Measurements from ENCODE around the gene ATRIP.
A peak's percentile ranks its signal among the peaks of the same experiment; 100 is the strongest.
"Not testable (repeated sequence)": the region's sequence is repeated elsewhere in the genome, so short reads cannot be mapped to it uniquely, and the experiment has no call there.

Gene ATRIP

GRCh38 chr3:48473617-48473952, 27.0 kb downstream of the ATRIP start:
- Mint-ChIP-seq H3K4me3 (peak overlapping the region; percentile 86), H3K36me3 (ENCODE audit: low read depth) (peaks cover 8% of the 10 kb centered on the region), H3K9me3 (no peaks in the 10 kb centered on the region), H3K27ac (peak overlapping the region; percentile 97), H3K4me1 (peaks cover 61% of the 10 kb centered on the region), H3K27me3 (no peaks in the 10 kb centered on the region)
- DNase-seq (no peak), ATAC-seq (no peak)

GRCh38 chr3:48474031-48474430, 27.5 kb downstream of the ATRIP start:
- peak overlapping the region; percentile 97 for H3K27ac Mint-ChIP-seq

DNA sequence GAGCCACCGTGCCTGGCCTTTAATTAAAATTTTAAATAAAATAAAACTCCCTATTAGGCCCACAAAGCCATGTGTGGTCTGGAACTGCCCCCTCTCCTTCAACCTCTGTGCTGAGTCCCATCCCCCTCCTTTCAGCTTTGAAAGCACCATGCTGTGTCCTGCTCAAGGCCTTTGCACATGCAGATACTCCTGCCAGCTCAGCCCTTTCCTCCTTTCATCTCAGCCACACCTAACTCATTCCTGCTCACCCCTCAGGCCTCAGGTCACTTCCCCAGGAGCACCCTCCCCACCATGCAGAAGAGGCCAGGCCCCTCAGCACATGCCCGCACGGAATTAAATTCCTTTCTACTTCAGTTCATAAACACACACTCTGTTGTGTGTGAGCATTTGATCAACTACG, 28.1 kb downstream of the ATRIP start:
- H3K9me3 Mint-ChIP-seq, result no peaks in the 10 kb centered on the region
- DNase-seq, result no peak
- H3K4me3 Mint-ChIP-seq, result no peak overlapping the region
- H3K27ac Mint-ChIP-seq, result peak overlapping the region; percentile 63
- no peaks in the 10 kb centered on the region for H3K27me3 Mint-ChIP-seq
- peaks cover 4% of the 10 kb centered on the region for H3K36me3 Mint-ChIP-seq (ENCODE audit: low read depth)
- H3K4me1 Mint-ChIP-seq, result peaks cover 61% of the 10 kb centered on the region
- ATAC-seq, result no peak

More at GRCh38 chr3:48474031-48474430, 27.5 kb downstream of the ATRIP start:
- H3K27me3 Mint-ChIP-seq; H3K4me3 Mint-ChIP-seq; ATAC-seq; H3K36me3 Mint-ChIP-seq (ENCODE audit: low read depth); H3K9me3 Mint-ChIP-seq; DNase-seq: not testable (repeated sequence)
- peaks cover 61% of the 10 kb centered on the region for H3K4me1 Mint-ChIP-seq

- no peak for ATAC-seq
- DNase-seq, result no peak
- H3K27me3 Mint-ChIP-seq, result no peaks in the 10 kb centered on the region
- peaks cover 4% of the 10 kb centered on the region for H3K36me3 Mint-ChIP-seq (ENCODE audit: low read depth)
- H3K27ac Mint-ChIP-seq, result no peak overlapping the region
- H3K9me3 Mint-ChIP-seq, result no peaks in the 10 kb centered on the region
- H3K4me3 Mint-ChIP-seq, result no peak overlapping the region
- H3K4me1 Mint-ChIP-seq, result peaks cover 61% of the 10 kb centered on the region
Observed at GRCh38 chr3:48475188-48475587, 28.7 kb downstream of the ATRIP start.

DNA sequence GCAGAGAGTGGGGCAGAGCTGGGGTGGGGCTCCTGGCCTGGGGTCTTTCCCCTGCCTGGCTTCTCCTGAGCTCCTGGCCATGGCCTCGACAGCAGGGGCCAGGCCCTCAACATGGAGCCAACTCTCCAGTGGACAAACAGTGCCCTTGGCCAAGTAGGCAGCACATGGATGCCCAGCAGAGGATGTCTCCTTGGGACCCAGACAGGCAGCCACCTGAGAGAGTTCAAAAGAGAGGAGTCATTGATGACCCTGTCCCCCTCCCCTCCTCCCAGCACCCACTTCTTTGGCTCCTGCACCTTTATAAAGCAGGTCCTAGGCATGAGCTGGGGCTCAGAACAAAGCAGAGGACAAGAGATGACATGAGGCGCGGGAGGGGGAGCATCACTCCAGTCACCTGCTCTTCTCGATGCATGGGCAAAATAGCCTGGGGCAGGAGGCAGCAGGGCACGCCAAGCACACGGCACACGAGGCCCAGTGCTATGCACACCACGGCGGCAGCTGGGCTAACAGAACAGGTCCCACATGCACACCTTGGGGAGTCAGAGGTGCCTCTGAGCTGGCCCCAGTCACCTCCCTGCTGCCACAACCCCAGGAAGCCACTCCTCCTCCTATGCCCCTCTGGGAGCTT, 30.0 kb downstream of the ATRIP start:
- no peak for DNase-seq
- peaks cover 4% of the 10 kb centered on the region for H3K36me3 Mint-ChIP-seq (ENCODE audit: low read depth)
- H3K9me3 Mint-ChIP-seq, result no peaks in the 10 kb centered on the region
- peaks cover 55% of the 10 kb centered on the region for H3K4me1 Mint-ChIP-seq
- H3K27me3 Mint-ChIP-seq, result no peaks in the 10 kb centered on the region
- peak overlapping the region; percentile 91 for H3K27ac Mint-ChIP-seq
- ATAC-seq, result no peak
- no peak overlapping the region for H3K4me3 Mint-ChIP-seq

DNA sequence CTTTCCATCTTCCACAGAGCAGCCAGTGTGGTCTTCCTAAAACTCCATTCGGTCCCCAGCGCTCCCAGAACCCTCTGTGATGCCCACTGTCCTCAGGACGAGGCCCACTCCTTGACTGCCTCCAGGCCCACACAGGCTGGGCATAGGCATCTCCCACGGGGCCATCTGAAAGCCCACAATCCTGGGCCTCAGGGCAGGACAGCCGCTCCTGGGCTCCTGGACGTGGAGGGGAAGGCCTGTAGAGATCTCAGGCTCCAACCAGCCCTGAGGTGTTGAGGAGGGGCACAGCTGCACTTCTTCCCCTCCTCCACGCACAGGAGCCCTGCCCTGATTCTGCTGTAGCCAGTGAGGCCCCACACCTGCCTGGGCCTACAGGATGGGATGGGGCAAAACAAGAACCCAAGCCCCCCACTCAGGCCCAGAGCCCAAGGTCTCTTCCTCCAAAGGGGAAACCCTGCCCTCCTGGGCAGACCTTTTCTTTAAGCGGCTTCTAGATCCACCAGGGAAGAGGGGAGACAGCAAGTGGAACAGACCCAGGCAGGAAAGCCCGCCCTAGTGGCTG, 31.5 kb downstream of the ATRIP start:
- no peak for ATAC-seq
- DNase-seq, result no peak
- H3K4me3 Mint-ChIP-seq, result peak overlapping the region; percentile 70
- no peaks in the 10 kb centered on the region for H3K9me3 Mint-ChIP-seq
- no peaks in the 10 kb centered on the region for H3K27me3 Mint-ChIP-seq
- H3K4me1 Mint-ChIP-seq, result peaks cover 48% of the 10 kb centered on the region
- H3K27ac Mint-ChIP-seq, result peak overlapping the region; percentile 91
- H3K36me3 Mint-ChIP-seq (ENCODE audit: low read depth), result peaks cover 2% of the 10 kb centered on the region

GRCh38 chr3:48478626-48479555, 32.4 kb downstream of the ATRIP start:
- peaks cover 39% of the 10 kb centered on the region for H3K4me1 Mint-ChIP-seq
- H3K9me3 Mint-ChIP-seq, result no peaks in the 10 kb centered on the region
- peak overlapping the region; percentile 70 for H3K4me3 Mint-ChIP-seq
- DNase-seq, result peak; percentile 57
- H3K27me3 Mint-ChIP-seq, result no peaks in the 10 kb centered on the region
- peak overlapping the region; percentile 91 for H3K27ac Mint-ChIP-seq
- peaks cover 2% of the 10 kb centered on the region for H3K36me3 Mint-ChIP-seq (ENCODE audit: low read depth)
- peak; percentile 76 for ATAC-seq

GRCh38 chr3:48480891-48481290, 34.4 kb downstream of the ATRIP start:
- not testable (repeated sequence) for DNase-seq; H3K27ac Mint-ChIP-seq; H3K9me3 Mint-ChIP-seq; H3K4me3 Mint-ChIP-seq; ATAC-seq; H3K27me3 Mint-ChIP-seq; H3K36me3 Mint-ChIP-seq (ENCODE audit: low read depth)
- H3K4me1 Mint-ChIP-seq, result peaks cover 35% of the 10 kb centered on the region

GRCh38 chr3:48482822-48483221, 36.3 kb downstream of the ATRIP start:
- ATAC-seq; H3K9me3 Mint-ChIP-seq; H3K36me3 Mint-ChIP-seq (ENCODE audit: low read depth); H3K4me3 Mint-ChIP-seq; H3K27ac Mint-ChIP-seq; H3K27me3 Mint-ChIP-seq; DNase-seq: not testable (repeated sequence)
- H3K4me1 Mint-ChIP-seq, result peaks cover 25% of the 10 kb centered on the region

GRCh38 chr3:48486952-48487351, 40.4 kb downstream of the ATRIP start:
- H3K9me3 Mint-ChIP-seq, result no peaks in the 10 kb centered on the region
- no peaks in the 10 kb centered on the region for H3K27me3 Mint-ChIP-seq
- DNase-seq (no peak), ATAC-seq (no peak)
- H3K36me3 Mint-ChIP-seq (ENCODE audit: low read depth), result no peaks in the 10 kb centered on the region
- no peak overlapping the region for H3K4me3 Mint-ChIP-seq
- H3K4me1 Mint-ChIP-seq, result no peaks in the 10 kb centered on the region
- no peak overlapping the region for H3K27ac Mint-ChIP-seq

- peaks cover 4% of the 10 kb centered on the region for H3K36me3 Mint-ChIP-seq (ENCODE audit: low read depth)
- no peak for DNase-seq
- no peak overlapping the region for H3K4me3 Mint-ChIP-seq
- H3K27ac Mint-ChIP-seq, result no peak overlapping the region
- H3K4me1 Mint-ChIP-seq, result no peaks in the 10 kb centered on the region
- ATAC-seq, result no peak
- H3K9me3 Mint-ChIP-seq, result no peaks in the 10 kb centered on the region
- H3K27me3 Mint-ChIP-seq, result no peaks in the 10 kb centered on the region
Observed at GRCh38 chr3:48492461-48493202, 46.1 kb downstream of the ATRIP start.

- DNase-seq (no peak), ATAC-seq (no peak)
- Mint-ChIP-seq H3K27me3 (no peaks in the 10 kb centered on the region), H3K36me3 (ENCODE audit: low read depth) (peaks cover 7% of the 10 kb centered on the region), H3K4me1 (no peaks in the 10 kb centered on the region), H3K27ac (no peak overlapping the region), H3K9me3 (no peaks in the 10 kb centered on the region), H3K4me3 (no peak overlapping the region)
Observed at GRCh38 chr3:48493203-48493501, 46.6 kb downstream of the ATRIP start.

DNA sequence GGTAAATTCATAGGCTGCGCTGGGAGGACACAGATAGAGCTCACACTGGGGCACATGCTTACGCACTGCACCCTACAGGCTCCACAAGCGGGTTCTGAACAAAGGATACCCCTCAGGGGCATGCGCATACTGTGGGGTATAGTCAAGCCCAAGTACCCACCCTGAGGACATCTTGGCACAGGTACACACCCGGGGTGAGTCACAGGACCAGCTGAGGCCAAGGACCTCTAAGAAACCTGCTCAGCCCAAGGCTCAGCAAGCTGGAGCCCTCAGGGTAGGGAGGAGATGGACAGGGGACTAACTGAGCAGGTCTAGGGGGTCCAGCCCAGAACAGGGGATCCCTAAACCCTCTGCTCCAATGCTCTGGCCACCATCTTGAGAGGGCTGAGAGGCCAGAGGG, 54.1 kb downstream of the ATRIP start:
- H3K27ac Mint-ChIP-seq, result no peak overlapping the region

GRCh38 chr3:48501196-48501595, 54.7 kb downstream of the ATRIP start:
- ATAC-seq (no peak), DNase-seq (no peak)
- H3K4me3 Mint-ChIP-seq, result no peak overlapping the region
- no peaks in the 10 kb centered on the region for H3K9me3 Mint-ChIP-seq
- H3K36me3 Mint-ChIP-seq (ENCODE audit: low read depth), result peaks cover 15% of the 10 kb centered on the region
- peaks cover 27% of the 10 kb centered on the region for H3K4me1 Mint-ChIP-seq
- H3K27ac Mint-ChIP-seq, result no peak overlapping the region
- H3K27me3 Mint-ChIP-seq, result no peaks in the 10 kb centered on the region

More for the DNA sequence above, 54.1 kb downstream of the ATRIP start:
- no peaks in the 10 kb centered on the region for H3K9me3 Mint-ChIP-seq
- H3K36me3 Mint-ChIP-seq (ENCODE audit: low read depth), result peaks cover 15% of the 10 kb centered on the region
- DNase-seq (no peak), ATAC-seq (no peak)
- H3K4me1 Mint-ChIP-seq, result peaks cover 24% of the 10 kb centered on the region
- no peaks in the 10 kb centered on the region for H3K27me3 Mint-ChIP-seq
- H3K4me3 Mint-ChIP-seq, result no peak overlapping the region
